ENCODE results near the gene UBE2K.

DNA sequence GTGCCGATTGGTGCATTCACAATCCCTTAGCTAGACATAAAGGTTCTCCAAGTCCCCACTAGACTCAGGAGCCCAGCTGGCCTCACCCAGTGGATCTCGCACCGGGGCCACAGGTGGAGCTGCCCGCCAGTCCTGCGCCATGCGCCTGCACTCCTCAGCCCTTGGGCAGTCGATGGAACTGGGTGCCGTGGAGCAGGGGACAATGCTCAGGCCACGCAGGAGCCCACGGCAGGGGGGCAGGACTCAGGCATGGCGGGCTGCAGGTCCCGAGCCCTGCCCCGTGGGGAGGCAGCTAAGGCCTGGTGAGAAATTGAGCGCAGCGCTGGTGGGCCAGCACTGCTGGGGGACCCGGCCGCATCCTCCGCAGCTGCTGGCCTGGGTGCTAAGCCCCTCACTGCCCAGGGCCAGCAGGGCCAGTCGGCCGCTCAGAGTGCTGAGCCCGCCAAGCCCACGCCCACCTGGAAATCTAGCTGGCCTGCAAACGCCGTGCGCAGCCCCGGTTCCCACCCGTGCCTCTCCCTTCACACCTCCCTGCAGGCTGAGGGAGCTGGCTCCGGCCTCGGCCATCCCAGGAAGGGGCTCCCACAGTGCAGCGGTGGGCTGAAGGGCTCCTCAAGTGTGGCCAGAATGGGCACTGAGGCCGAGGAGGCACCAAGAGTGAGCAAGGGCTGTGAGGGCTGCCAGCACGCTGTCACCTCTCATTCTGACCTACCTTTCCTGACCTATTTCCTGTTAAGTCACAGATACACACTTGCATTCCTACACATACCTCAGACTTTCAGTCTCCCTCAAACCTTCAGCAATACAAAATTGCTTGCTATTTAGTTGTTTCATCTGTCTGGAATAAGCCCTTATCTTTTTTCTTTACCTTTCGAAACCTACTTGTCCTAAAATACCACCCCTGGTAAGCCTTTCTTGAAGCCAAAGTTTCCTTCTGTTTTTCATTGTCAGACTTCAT lies 20.7 kb downstream of the UBE2K start:
- TF ChIP-seq, protein P1, sequence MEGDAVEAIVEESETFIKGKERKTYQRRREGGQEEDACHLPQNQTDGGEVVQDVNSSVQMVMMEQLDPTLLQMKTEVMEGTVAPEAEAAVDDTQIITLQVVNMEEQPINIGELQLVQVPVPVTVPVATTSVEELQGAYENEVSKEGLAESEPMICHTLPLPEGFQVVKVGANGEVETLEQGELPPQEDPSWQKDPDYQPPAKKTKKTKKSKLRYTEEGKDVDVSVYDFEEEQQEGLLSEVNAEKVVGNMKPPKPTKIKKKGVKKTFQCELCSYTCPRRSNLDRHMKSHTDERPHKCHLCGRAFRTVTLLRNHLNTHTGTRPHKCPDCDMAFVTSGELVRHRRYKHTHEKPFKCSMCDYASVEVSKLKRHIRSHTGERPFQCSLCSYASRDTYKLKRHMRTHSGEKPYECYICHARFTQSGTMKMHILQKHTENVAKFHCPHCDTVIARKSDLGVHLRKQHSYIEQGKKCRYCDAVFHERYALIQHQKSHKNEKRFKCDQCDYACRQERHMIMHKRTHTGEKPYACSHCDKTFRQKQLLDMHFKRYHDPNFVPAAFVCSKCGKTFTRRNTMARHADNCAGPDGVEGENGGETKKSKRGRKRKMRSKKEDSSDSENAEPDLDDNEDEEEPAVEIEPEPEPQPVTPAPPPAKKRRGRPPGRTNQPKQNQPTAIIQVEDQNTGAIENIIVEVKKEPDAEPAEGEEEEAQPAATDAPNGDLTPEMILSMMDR (IDR thresholded peaks at IDR 0.05): no peak
- no peak for TF ChIP-seq EP300 (IDR thresholded peaks at IDR 0.05)
